Small intestine (tissue), 16 donors: ENCODE results near the gene GALT. TPM values are rescaled to one million over a fixed set of nuclear protein-coding genes. Genes with fewer than 3 reads are reported as not detected.

Source experiments
- DNase-seq, 2 donors: peaks; one replicate each; pipeline versions ENCODE4 v3.0.0 to v3.0.0-alpha.2; 2013
- FAIRE-seq: peaks from 2 replicates; lab custom pipeline; 2012; peaks lifted over from hg19 to GRCh38; lab: Jason Lieb, UNC
- H3K27ac ChIP-seq, 3 donors: one replicate each; pipeline ENCODE4 v1.5.1; 2013; ENCODE audit warnings: low read length in 2 of 3, mild to moderate bottlenecking in 2 of 3, control low read depth in 1 of 3, inconsistent platforms in 1 of 3, low read depth in 1 of 3, moderate library complexity in 1 of 3
- H3K27me3 ChIP-seq, 3 donors: one replicate each; pipeline ENCODE4 v1.6.1; 2013; ENCODE audit warnings: low read length in 3 of 3, inconsistent platforms in 1 of 3; ENCODE audit not compliant: control insufficient read depth in 3 of 3, insufficient read depth in 3 of 3
- H3K36me3 ChIP-seq, 3 donors: one replicate each; pipeline ENCODE4 v1.6.1; 2013; ENCODE audit warnings: low read length in 3 of 3, inconsistent platforms in 1 of 3, low read depth in 1 of 3, mild to moderate bottlenecking in 1 of 3, moderate library complexity in 1 of 3; ENCODE audit not compliant: control insufficient read depth in 3 of 3, insufficient read depth in 2 of 3
- H3K4me1 ChIP-seq, 3 donors: one replicate each; pipeline ENCODE4 v1.6.1; 2013; ENCODE audit warnings: low read length in 2 of 3, inconsistent platforms in 1 of 3, low read depth in 1 of 3, mild to moderate bottlenecking in 1 of 3, moderate library complexity in 1 of 3; ENCODE audit not compliant: control insufficient read depth in 3 of 3, insufficient read depth in 2 of 3
- H3K4me3 ChIP-seq, 3 donors: one replicate each; pipeline ENCODE4 v1.5.1; 2013; ENCODE audit warnings: low read length in 3 of 3, control low read depth in 1 of 3, inconsistent platforms in 1 of 3, low read depth in 1 of 3, mild to moderate bottlenecking in 1 of 3, moderate library complexity in 1 of 3
- H3K9me3 ChIP-seq, 2 donors: one replicate each; pipeline ENCODE4 v1.6.1; 2013; ENCODE audit warnings: low read depth in 1 of 2, low read length in 1 of 2; ENCODE audit not compliant: control insufficient read depth in 2 of 2, insufficient read depth in 1 of 2
- WGBS, 3 donors: extraction: QIAGEN DNeasy Blood & Tissue Kit; methylation state at CpG; one replicate each; pipeline ENCODE4 v1.1.7; 2013; 5-methylcytosine and 5-hydroxymethylcytosine counted together
- long read RNA-seq, 10 donors: transcript quantifications; one replicate each; lab custom pipeline, GENCODE V29; 2026
- polyA plus RNA-seq, 4 donors: library from polyadenylated mRNA; stranded (reverse) in 3 of 4; unstranded in 1 of 4; fragments of 200-250 nt in 3 of 4; fragments of 120-200 nt in 1 of 4; gene quantifications; one replicate each; pipeline versions ENCODE4 v1.2.1 to v1.2.3, GENCODE V29; 2013
- donor health status: healthy with polysubstance abuse.
- donor health status: control.
- donor health status: control.
- donor health status: Bipolar disorder and iron deficiency.
- donor health status: healthy.

The GALT gene
- polyA plus RNA-seq: 100 to 1,000 TPM in 1 of 4 donors, 10 to 100 TPM in 3; 37.4 to 106 (median 65.2) TPM
- long read RNA-seq, donor 1, transcript GALT-210 (2 exons, 858 nt): minor isoform, 12 of 56 reads
- long read RNA-seq, donor 1, transcript GALT-201 (11 exons, 1,768 nt): major isoform, 18 of 56 reads
- long read RNA-seq, donor 1, partial matches to known transcripts: 26 of 56 reads
- long read RNA-seq, donor 1, other reads (novel, unspliced or antisense): 0 of 56 reads
- long read RNA-seq, donor 2, partial matches to known transcripts: 0 of 4 reads
- long read RNA-seq, donor 2, other reads (novel, unspliced or antisense): 0 of 4 reads
- long read RNA-seq, donor 3, transcript GALT-201 (11 exons, 1,768 nt): minor isoform, 5 of 24 reads
- long read RNA-seq, donor 3, transcript GALT-210 (2 exons, 858 nt): major isoform, 7 of 24 reads
- long read RNA-seq, donor 3, partial matches to known transcripts: 11 of 24 reads
- long read RNA-seq, donor 3, other reads (novel, unspliced or antisense): 0 of 24 reads
- long read RNA-seq, donor 4: 0 reads
- long read RNA-seq, donor 5, partial matches to known transcripts: 0 of 4 reads
- long read RNA-seq, donor 5, other reads (novel, unspliced or antisense): 0 of 4 reads
- long read RNA-seq, donor 6, transcript GALT-201 (11 exons, 1,768 nt): minor isoform, 5 of 12 reads
- long read RNA-seq, donor 6, transcript GALT-210 (2 exons, 858 nt): major isoform, 7 of 12 reads
- long read RNA-seq, donor 6, partial matches to known transcripts: 0 of 12 reads
- long read RNA-seq, donor 6, other reads (novel, unspliced or antisense): 0 of 12 reads
- long read RNA-seq, donor 7, transcript GALT-210 (2 exons, 858 nt): major isoform, 9 of 20 reads
- long read RNA-seq, donor 7, transcript GALT-201 (11 exons, 1,768 nt): minor isoform, 5 of 20 reads
- long read RNA-seq, donor 7, partial matches to known transcripts: 5 of 20 reads
- long read RNA-seq, donor 7, other reads (novel, unspliced or antisense): 0 of 20 reads
- long read RNA-seq, donor 8, partial matches to known transcripts: 0 of 3 reads
- long read RNA-seq, donor 8, other reads (novel, unspliced or antisense): 0 of 3 reads
- long read RNA-seq, donor 9, transcript GALT-210 (2 exons, 858 nt): major isoform, 5 of 8 reads
- long read RNA-seq, donor 9, partial matches to known transcripts: 0 of 8 reads
- long read RNA-seq, donor 9, other reads (novel, unspliced or antisense): 0 of 8 reads
- long read RNA-seq, donor 10, transcript GALT-210 (2 exons, 858 nt): major isoform, 6 of 11 reads
- long read RNA-seq, donor 10, partial matches to known transcripts: 0 of 11 reads
- long read RNA-seq, donor 10, other reads (novel, unspliced or antisense): 0 of 11 reads

DNA sequence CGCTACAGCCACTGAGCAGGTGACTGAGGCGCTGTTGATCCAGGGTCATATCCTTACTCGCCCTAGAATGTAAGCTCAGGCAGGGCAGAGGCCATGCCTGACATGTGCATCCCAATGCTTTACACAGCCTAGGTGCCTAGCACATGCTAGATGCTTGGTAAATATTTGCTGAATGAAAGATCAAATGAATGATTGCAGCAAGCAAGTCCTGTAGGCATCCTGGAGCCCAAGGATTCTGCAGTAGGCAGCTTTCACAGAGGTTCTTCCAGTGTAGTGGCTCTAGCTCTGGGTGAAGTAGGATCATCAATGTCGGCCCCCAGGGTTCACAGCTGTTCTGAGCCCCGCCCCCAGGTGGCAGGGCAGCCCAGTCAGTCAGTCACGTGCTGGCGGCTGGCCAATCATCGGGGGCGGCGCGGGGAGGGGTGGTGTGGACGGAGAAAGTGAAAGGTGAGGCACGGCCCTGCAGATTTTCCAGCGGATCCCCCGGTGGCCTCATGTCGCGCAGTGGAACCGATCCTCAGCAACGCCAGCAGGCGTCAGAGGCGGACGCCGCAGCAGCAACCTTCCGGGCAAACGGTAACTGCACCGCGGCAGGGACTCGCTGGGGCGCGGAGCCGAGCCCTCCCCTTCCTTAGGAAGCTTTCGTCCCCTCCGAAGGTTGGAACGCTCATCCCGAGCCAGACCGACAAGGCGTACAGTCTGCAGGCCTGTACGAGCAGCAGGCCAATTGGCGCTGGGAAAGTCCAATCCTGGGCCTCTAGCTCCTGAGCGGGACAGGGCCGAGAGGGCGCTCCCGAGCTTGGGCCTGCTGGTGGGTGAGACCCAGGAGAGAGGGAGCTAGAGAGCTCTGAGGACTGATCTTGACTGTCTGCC is at the start of gene GALT:
Gene GALT, plus strand, starts transcription at position 465 of the 873 bp plus-strand sequence. Its CDS starts 30 bp downstream, at position 495.
- WGBS, 3 donors: 4 to 5% (median 5%) methylated on average over 43 of the region's 43 CpGs
- Histone ChIP-seq H3K27ac (peak within 1 kb of the TSS; percentile 90 to 93 (median 91)), H3K36me3 (peaks cover 0 to 36% (median 9%) of the 10 kb centered on the region in 3 donors), H3K4me1 (peaks cover 0 to 47% (median 7%) of the 10 kb centered on the region in 3 donors), H3K4me3 (peak within 1 kb of the TSS; percentile 58 to 82 (median 68)), H3K27me3 (no peaks in the 10 kb centered on the region), H3K9me3 (no peaks in the 10 kb centered on the region)
- FAIRE-seq (no peak), DNase-seq (peak; percentile 96 to 97)

DNA sequence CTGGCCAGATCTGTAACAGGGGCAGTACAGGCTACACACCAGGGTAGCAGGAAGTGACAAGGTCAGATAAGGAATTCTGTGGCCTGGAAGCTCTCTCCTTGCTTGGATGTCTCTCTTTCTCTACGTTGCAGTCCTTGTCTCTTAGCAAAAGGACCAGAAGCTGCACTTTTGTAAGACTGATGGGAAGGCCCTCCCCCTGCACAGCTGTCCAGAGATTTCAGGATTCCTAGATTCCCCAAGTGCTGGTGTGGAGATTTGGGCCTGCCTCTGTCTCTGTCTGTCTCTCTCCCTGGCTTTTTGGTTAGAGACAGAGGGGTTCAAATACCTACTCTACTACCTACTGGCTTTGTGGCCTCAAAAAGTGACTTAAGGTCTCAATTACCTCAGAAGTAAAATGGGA is 46.9 kb upstream of the GALT start:
- no peak for FAIRE-seq
- H3K9me3 ChIP-seq: no peaks in the 10 kb centered on the region
- 29 to 54% (median 45%) methylated on average over 1 of the region's 1 CpG for WGBS, 3 donors

DNA sequence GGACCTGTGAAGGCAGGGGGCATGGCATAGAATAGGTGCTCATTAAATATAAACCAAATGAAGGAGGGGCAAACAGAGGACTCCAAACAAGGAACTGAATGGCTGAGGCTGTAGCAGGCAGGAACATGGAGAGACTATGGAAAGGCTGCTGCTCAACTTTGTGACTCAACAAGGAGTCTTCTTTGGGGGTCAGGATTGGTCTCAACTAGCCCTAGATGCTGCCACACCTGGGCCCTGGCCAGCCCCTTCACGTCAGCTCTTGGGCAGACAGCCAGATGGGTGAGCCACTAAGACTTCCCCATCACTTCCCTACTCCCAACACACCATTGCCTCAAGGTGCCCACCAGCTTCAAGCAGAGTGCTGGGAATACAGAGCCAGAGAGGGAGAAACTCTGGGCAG is 45.6 kb upstream of the GALT start:
- Histone ChIP-seq H3K36me3 (no peaks in the 10 kb centered on the region), H3K4me1 (no peaks in the 10 kb centered on the region), H3K27me3 (peaks cover 0 to 18% (median 0%) of the 10 kb centered on the region in 3 donors), H3K27ac (no peak overlapping the region), H3K4me3 (no peak overlapping the region), H3K9me3 (no peaks in the 10 kb centered on the region)
- WGBS, 3 donors: 17 to 30% (median 17%) methylated on average over 1 of the region's 1 CpG
- FAIRE-seq: no peak
- DNase-seq: no peak

More for the DNA sequence above, 46.9 kb upstream of the GALT start:
- Histone ChIP-seq H3K36me3 (no peaks in the 10 kb centered on the region), H3K27ac (no peak overlapping the region), H3K4me3 (no peak overlapping the region), H3K4me1 (no peaks in the 10 kb centered on the region), H3K27me3 (peaks cover 0 to 20% (median 0%) of the 10 kb centered on the region in 3 donors)
- no peak for DNase-seq

DNA sequence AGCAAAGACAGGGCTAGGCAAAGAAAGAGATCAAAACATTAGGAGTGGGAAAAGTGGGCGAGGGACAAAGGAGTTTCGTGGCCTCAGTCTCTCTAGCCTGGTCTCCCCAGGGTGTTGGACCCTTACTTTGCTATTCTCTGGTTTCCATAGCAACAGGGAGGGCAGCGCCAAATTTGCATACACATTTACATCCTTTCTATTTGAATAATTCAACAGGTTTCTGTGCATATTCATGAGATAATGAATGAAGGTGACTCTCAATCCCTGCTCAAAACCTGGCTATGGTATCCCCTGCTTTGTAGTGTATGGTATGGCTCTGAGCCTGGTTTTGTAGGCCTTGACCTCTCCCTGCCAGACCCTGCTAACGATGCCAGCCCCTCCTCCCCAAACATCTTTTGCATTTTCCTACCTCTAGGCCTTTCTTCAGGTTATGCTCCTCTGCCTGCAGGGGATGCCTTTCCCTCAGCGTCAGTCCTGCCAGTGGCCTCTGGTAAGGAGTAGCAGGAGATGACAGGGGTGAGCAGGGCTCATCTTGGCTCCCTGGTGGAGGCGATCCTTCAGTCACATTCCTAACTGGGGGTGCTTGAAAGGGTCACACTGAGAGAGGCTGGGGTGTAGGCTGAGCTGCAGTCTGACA is 44.4 kb upstream of the GALT start:
- Histone ChIP-seq H3K9me3 (no peaks in the 10 kb centered on the region), H3K27ac (no peak overlapping the region), H3K27me3 (peaks cover 0 to 16% (median 0%) of the 10 kb centered on the region in 3 donors), H3K4me3 (no peak overlapping the region), H3K36me3 (no peaks in the 10 kb centered on the region), H3K4me1 (peaks cover 0 to 6% (median 0%) of the 10 kb centered on the region in 3 donors)
- WGBS, 3 donors: 68 to 72% (median 70%) methylated on average over 6 of the region's 6 CpGs
- DNase-seq (no peak), FAIRE-seq (no peak)

DNA sequence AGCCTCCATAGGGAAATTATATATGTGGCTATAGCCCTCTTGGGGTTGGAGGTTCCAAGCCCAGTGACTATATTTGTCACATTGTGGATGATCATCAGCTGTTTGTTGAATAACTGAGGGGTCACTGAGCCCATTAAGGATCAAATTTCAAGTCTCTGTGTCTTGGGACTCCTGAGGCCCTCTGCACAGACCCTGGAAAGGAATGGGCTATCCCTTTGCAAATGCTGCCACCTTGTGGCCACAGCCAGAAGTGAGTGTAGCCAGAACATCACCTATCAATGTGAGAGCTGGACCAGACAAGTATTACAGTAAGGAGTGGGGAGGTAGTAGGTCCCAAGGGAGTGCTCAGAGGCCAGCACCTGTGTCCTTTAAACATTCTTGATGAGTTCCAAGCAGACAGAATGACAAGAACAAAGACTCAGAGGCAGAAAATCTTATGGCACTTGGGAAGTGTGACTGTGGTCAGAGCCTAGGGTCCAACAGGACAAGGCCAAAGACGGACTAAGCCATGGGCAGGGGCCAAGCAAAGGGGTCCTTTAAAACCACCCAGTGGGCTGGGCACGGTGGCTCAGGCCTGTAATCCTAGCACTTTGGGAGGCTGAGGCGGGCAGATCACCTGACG is 42.8 kb upstream of the GALT start:
- FAIRE-seq: no peak
- WGBS, 3 donors: 58 to 66% (median 60%) methylated on average over 4 of the region's 4 CpGs
- no peak overlapping the region for H3K4me3 ChIP-seq

DNA sequence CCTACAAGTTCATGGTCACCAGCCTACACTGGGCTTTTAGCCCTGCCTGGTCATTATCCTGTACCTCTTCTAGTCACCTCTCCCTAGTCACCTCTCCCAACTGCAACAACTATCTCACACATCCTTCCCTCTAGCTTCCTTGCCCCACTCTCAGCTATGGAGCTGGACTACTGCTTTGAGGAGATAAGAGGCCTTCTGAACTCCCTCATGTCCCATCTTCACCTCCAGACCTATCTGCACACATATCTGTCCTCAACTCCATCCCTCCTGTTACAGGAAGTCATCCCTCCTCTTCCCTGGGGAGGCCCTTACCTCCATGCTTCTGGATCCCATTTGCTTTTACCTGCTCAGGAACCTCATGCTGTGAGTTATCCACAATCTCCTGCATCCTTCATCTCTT is 40.3 kb upstream of the GALT start:
- Histone ChIP-seq H3K9me3 (no peaks in the 10 kb centered on the region), H3K27ac (no peak overlapping the region), H3K36me3 (peaks cover 0 to 8% (median 0%) of the 10 kb centered on the region in 3 donors), H3K4me3 (no peak overlapping the region), H3K27me3 (peaks cover 0 to 5% (median 0%) of the 10 kb centered on the region in 3 donors), H3K4me1 (peaks cover 0 to 23% (median 5%) of the 10 kb centered on the region in 3 donors)
- FAIRE-seq (no peak), DNase-seq (no peak)

More for the DNA sequence above, 42.8 kb upstream of the GALT start:
- H3K36me3 ChIP-seq: no peaks in the 10 kb centered on the region
- peaks cover 0 to 12% (median 0%) of the 10 kb centered on the region in 3 donors for H3K27me3 ChIP-seq
- peak; percentile 78 to 85 for DNase-seq
- H3K27ac ChIP-seq: no peak overlapping the region
- peaks cover 0 to 12% (median 0%) of the 10 kb centered on the region in 3 donors for H3K4me1 ChIP-seq
- H3K9me3 ChIP-seq: no peaks in the 10 kb centered on the region
